Measurements from ENCODE around the gene CACNA2D3. TPM values are rescaled to one million over a fixed set of nuclear protein-coding genes. Genes with fewer than 3 reads are reported as not detected.

Gene CACNA2D3
- polyA plus RNA-seq, 1 donor (not counting 4 experiments of a cell fraction or from before 2014, with no cell fraction given) = 0.08 TPM

- no peaks in the 10 kb centered on the region for H3K27me3 ChIP-seq (ENCODE audit: control insufficient read depth, extremely low read depth, insufficient read depth, low read length)
- FAIRE-seq = no peak
Observed at GRCh38 chr3:54936561-54936960, 814.2 kb downstream of the CACNA2D3 start.

GRCh38 chr3:54939557-54940300 is 817.4 kb downstream of the CACNA2D3 start:
- Histone ChIP-seq H3K4me1 (ENCODE audit: control insufficient read depth, extremely low read depth, insufficient read depth, low read length) (no peaks in the 10 kb centered on the region), H3K27me3 (ENCODE audit: control insufficient read depth, extremely low read depth, insufficient read depth, low read length) (no peaks in the 10 kb centered on the region), H3K4me2 (ENCODE audit: control insufficient read depth, extremely low read depth, insufficient read depth, low read depth, low read length) (no peak overlapping the region), H3K9me3 (ENCODE audit: control insufficient read depth, low read depth, low read length) (no peaks in the 10 kb centered on the region), H3K4me3 (ENCODE audit: control insufficient read depth in 2 of 3, extremely low read depth in 1 of 3, insufficient read depth in 2 of 3, low read depth in 1 of 3, low read length in 3 of 3) (no peak overlapping the region), H3K9me1 (ENCODE audit: control insufficient read depth, extremely low read depth, insufficient read depth, low read length) (no peaks in the 10 kb centered on the region), H3K79me2 (ENCODE audit: control insufficient read depth, insufficient read depth, low read length) (no peaks in the 10 kb centered on the region), H2AFZ (ENCODE audit: control insufficient read depth, low read length) (no peak overlapping the region), H3K27ac (ENCODE audit: control insufficient read depth, insufficient read depth, low read length) (no peak overlapping the region), H4K20me1 (ENCODE audit: control insufficient read depth, extremely low read depth, insufficient read depth, low read length) (no peaks in the 10 kb centered on the region), H3K9ac (ENCODE audit: control insufficient read depth, extremely low read depth, insufficient read depth, low read length) (no peak overlapping the region), H3K36me3 (ENCODE audit: control insufficient read depth in 2 of 2, extremely low read depth in 1 of 2, insufficient read depth in 2 of 2, low read length in 2 of 2) (no peaks in the 10 kb centered on the region)
- dilution Hi-C loops (cut with MboI; ENCODE audit: extremely low pct_ligation_motif_present, low sequenced_read_pairs) = no loop called here
- DNase-seq (ENCODE audit: low read depth, low spot score) (no peak), FAIRE-seq (no peak)
- no peak for TF ChIP-seq CTCF (optimal IDR thresholded peaks at IDR 0.05 in 1 of 3, IDR thresholded peaks at IDR 0.05 in 1 of 3, conservative IDR thresholded peaks at IDR 0.05 in 1 of 3; ENCODE audit: extremely low read depth in 1 of 3, insufficient read depth in 2 of 3, low read length in 3 of 3)
- TF ChIP-seq EZH2 (IDR thresholded peaks at IDR 0.05; ENCODE audit: low read length) = no peak

More at GRCh38 chr3:54936561-54936960, 814.2 kb downstream of the CACNA2D3 start:
- no peaks in the 10 kb centered on the region for H3K36me3 ChIP-seq (ENCODE audit: control insufficient read depth in 2 of 2, extremely low read depth in 1 of 2, insufficient read depth in 2 of 2, low read length in 2 of 2)
- no peak overlapping the region for H3K27ac ChIP-seq (ENCODE audit: control insufficient read depth, insufficient read depth, low read length)
- H3K9me1 ChIP-seq (ENCODE audit: control insufficient read depth, extremely low read depth, insufficient read depth, low read length) = no peaks in the 10 kb centered on the region
- no peaks in the 10 kb centered on the region for H4K20me1 ChIP-seq (ENCODE audit: control insufficient read depth, extremely low read depth, insufficient read depth, low read length)
- DNase-seq (ENCODE audit: low read depth, low spot score) = no peak
- H3K4me1 ChIP-seq (ENCODE audit: control insufficient read depth, extremely low read depth, insufficient read depth, low read length) = no peaks in the 10 kb centered on the region
- no peak overlapping the region for H3K4me2 ChIP-seq (ENCODE audit: control insufficient read depth, extremely low read depth, insufficient read depth, low read depth, low read length)
- H3K4me3 ChIP-seq (ENCODE audit: control insufficient read depth in 2 of 3, extremely low read depth in 1 of 3, insufficient read depth in 2 of 3, low read depth in 1 of 3, low read length in 3 of 3) = no peak overlapping the region
- no peak overlapping the region for H2AFZ ChIP-seq (ENCODE audit: control insufficient read depth, low read length)
- dilution Hi-C loops (cut with MboI; ENCODE audit: extremely low pct_ligation_motif_present, low sequenced_read_pairs) = no loop called here
- no peaks in the 10 kb centered on the region for H3K79me2 ChIP-seq (ENCODE audit: control insufficient read depth, insufficient read depth, low read length)
- TF ChIP-seq EZH2 (IDR thresholded peaks at IDR 0.05; ENCODE audit: low read length) (no peak), CTCF (optimal IDR thresholded peaks at IDR 0.05 in 1 of 3, IDR thresholded peaks at IDR 0.05 in 1 of 3, conservative IDR thresholded peaks at IDR 0.05 in 1 of 3; ENCODE audit: extremely low read depth in 1 of 3, insufficient read depth in 2 of 3, low read length in 3 of 3) (no peak)
- H3K9ac ChIP-seq (ENCODE audit: control insufficient read depth, extremely low read depth, insufficient read depth, low read length) = no peak overlapping the region
- H3K9me3 ChIP-seq (ENCODE audit: control insufficient read depth, low read depth, low read length) = no peaks in the 10 kb centered on the region
